ENCODE data around the gene VRK1. TPM values are rescaled to one million over a fixed set of nuclear protein-coding genes. Genes with fewer than 3 reads are reported as not detected.

VRK1 gene
- total and polyA plus RNA-seq, 10 of the 15 experiments (the other 5 are each of a cell fraction or from before 2014, with no cell fraction given) = 50.9 to 137 (median 84.7) TPM

DNA sequence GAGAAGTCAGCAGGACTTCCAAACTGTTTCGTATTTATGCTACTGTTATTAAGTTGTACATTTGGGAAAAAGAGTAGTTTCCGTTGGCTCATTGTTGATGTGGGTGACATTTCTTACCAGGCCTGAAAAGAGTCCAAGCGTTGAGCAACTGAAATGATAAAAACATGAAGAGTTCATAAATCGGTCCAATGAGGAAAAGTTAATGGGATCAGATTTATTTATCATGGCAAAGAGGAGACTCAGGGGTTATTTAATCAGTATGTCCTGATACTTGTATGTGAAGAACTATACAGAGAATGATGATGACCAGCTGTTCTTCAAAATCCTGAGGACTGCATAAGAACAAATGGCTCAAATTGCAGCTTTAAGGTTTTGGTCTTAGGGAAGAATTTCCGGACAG is 7.7 kb downstream of the VRK1 start:
- H3K4me3 ChIP-seq = no peak overlapping the region
- H3K79me2 ChIP-seq (ENCODE audit: control insufficient read depth, insufficient read depth, low read length) = peaks cover 93% of the 10 kb centered on the region
- intact Hi-C loops (cut with micrococcal nuclease; ENCODE audit: unreplicated experiment) (no loop called here), in situ Hi-C loops (cut with MboI) (no loop called here)
- RAD21 ChIA-PET (ENCODE audit: unreplicated experiment) = interaction anchor here (1.3 kb wide), 1 partner anchor 48 kb away, joined by 4 read pairs; no protein-coding TSS in a partner anchor
- FAIRE-seq (no peak), ATAC-seq (no peak), DNase-seq (ENCODE audit: low read depth, low spot score) (no peak)
- SMC1A ChIA-PET (ENCODE audit: uncharacterized antibody, unreplicated experiment) = interaction anchor here (1.4 kb wide), 1 partner anchor 13 kb away, joined by 4 read pairs; no protein-coding TSS in a partner anchor
- no peaks in the 10 kb centered on the region for H3K36me3 ChIP-seq (ENCODE audit: control insufficient read depth in 2 of 2, insufficient read depth in 2 of 2, low read length in 1 of 2)
- 96% methylated on average over 5 of the region's 5 CpGs for WGBS (ENCODE audit: insufficient coverage, insufficient replicate concordance, low lambda C conversion rate, missing lambda C conversion rate)
- H3K9ac ChIP-seq (ENCODE audit: control insufficient read depth, insufficient read depth, low read length) = no peak overlapping the region
- BruUV-seq (replicated peaks) = no TSS peak
- H3K4me2 ChIP-seq (ENCODE audit: control insufficient read depth, insufficient read depth) = no peak overlapping the region
- no peaks in the 10 kb centered on the region; the same call in 2 of the 3 replicates for H3K9me3 ChIP-seq (replicated peaks; ENCODE audit: control insufficient read depth, insufficient read depth, low read length)
- H3K27ac ChIP-seq (ENCODE audit: control insufficient read depth, insufficient read depth) = no peak overlapping the region
- no peak overlapping the region for H2AFZ ChIP-seq (ENCODE audit: control insufficient read depth, low read depth, low read length)
- no peaks in the 10 kb centered on the region for H4K20me1 ChIP-seq (ENCODE audit: control insufficient read depth, insufficient read depth)
- no peaks in the 10 kb centered on the region for H3K27me3 ChIP-seq (replicated peaks in 1 of 2; ENCODE audit: control insufficient read depth in 2 of 2, insufficient read depth in 2 of 2, low read length in 1 of 2)
- TF ChIP-seq TCF3 (IDR thresholded peaks at IDR 0.05; ENCODE audit: borderline replicate concordance, insufficient read depth, low read depth, low read length) = no peak
- TF ChIP-seq, protein P1, sequence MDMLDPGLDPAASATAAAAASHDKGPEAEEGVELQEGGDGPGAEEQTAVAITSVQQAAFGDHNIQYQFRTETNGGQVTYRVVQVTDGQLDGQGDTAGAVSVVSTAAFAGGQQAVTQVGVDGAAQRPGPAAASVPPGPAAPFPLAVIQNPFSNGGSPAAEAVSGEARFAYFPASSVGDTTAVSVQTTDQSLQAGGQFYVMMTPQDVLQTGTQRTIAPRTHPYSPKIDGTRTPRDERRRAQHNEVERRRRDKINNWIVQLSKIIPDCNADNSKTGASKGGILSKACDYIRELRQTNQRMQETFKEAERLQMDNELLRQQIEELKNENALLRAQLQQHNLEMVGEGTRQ (IDR thresholded peaks at IDR 0.05; ENCODE audit: borderline replicate concordance, low read depth, low read length) = no peak
- TF ChIP-seq, protein P2, sequence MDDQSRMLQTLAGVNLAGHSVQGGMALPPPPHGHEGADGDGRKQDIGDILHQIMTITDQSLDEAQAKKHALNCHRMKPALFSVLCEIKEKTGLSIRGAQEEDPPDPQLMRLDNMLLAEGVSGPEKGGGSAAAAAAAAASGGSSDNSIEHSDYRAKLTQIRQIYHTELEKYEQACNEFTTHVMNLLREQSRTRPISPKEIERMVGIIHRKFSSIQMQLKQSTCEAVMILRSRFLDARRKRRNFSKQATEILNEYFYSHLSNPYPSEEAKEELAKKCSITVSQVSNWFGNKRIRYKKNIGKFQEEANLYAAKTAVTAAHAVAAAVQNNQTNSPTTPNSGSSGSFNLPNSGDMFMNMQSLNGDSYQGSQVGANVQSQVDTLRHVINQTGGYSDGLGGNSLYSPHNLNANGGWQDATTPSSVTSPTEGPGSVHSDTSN (IDR thresholded peaks at IDR 0.05; ENCODE audit: insufficient replicate concordance, low read depth, low read length) = no peak
- TF ChIP-seq BCL11A (IDR thresholded peaks at IDR 0.05; ENCODE audit: low read depth, low read length) = no peak
- TF ChIP-seq, protein P3, sequence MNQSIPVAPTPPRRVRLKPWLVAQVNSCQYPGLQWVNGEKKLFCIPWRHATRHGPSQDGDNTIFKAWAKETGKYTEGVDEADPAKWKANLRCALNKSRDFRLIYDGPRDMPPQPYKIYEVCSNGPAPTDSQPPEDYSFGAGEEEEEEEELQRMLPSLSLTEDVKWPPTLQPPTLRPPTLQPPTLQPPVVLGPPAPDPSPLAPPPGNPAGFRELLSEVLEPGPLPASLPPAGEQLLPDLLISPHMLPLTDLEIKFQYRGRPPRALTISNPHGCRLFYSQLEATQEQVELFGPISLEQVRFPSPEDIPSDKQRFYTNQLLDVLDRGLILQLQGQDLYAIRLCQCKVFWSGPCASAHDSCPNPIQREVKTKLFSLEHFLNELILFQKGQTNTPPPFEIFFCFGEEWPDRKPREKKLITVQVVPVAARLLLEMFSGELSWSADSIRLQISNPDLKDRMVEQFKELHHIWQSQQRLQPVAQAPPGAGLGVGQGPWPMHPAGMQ (IDR thresholded peaks at IDR 0.05; ENCODE audit: borderline replicate concordance) = no peak
- TF ChIP-seq ATF7 (IDR thresholded peaks at IDR 0.05; ENCODE audit: low read depth) = no peak
- POLR2A ChIA-PET = no interaction called here
- CTCF ChIA-PET = interaction anchor here (1.0 to 1.1 kb wide), 2 partner anchors 48 to 69 kb away, joined by 3 to 4 read pairs; no protein-coding TSS in a partner anchor
- H3K4me1 ChIP-seq (ENCODE audit: control insufficient read depth, insufficient read depth, low read length) = peaks cover 6% of the 10 kb centered on the region; the same call in 1 of the 2 replicates

Data from GM12878 (cell line).